Testis (tissue), 3 donors: Measurements from ENCODE around the gene ANKFY1. TPM values are rescaled to one million over a fixed set of nuclear protein-coding genes. Genes with fewer than 3 reads are reported as not detected.
A peak's percentile ranks its signal among the peaks of the same experiment; 100 is the strongest.

ENCODE experiments used
- DNase-seq: peaks from one replicate; pipeline ENCODE4 v3.0.0-alpha.2; 2019
- H3K27ac ChIP-seq, 2 donors: fragments of 200-600 bp; sonication (generic); one replicate each; pipeline ENCODE4 v1.5.1; 2019
- H3K27me3 ChIP-seq: fragments of 200-600 bp; sonication (generic); one replicate; pipeline ENCODE4 v1.5.1; 2019
- H3K36me3 ChIP-seq: fragments of 200-600 bp; sonication (generic); one replicate; pipeline ENCODE4 v1.5.1; 2017; ENCODE audit warnings: low read depth; ENCODE audit errors: missing control alignments
- H3K4me1 ChIP-seq: fragments of 200-600 bp; sonication (generic); one replicate; pipeline ENCODE4 v1.5.1; 2019
- H3K4me3 ChIP-seq, 2 donors: fragments of 200-600 bp; sonication (generic); one replicate each; pipeline ENCODE4 v1.5.1; 2017 to 2019
- H3K9me3 ChIP-seq: fragments of 200-600 bp; sonication (generic); one replicate; pipeline ENCODE4 v1.5.1; 2017
- CTCF ChIP-seq, 3 experiments: fragments of 450-650 bp in 2 of 3; fragments of 200-600 bp in 1 of 3; sonication (generic) in 1 of 3; IDR thresholded peaks; one replicate each; pipeline ENCODE4 v1.5.1; 2016 to 2019; ENCODE audit warnings: antibody characterized with exemption in 3 of 3, mild to moderate bottlenecking in 2 of 3, moderate library complexity in 1 of 3
- POLR2A ChIP-seq: fragments of 450-650 bp; IDR thresholded peaks from one replicate; pipeline ENCODE4 v1.6.1; 2017; ENCODE audit warnings: antibody characterized with exemption, mild to moderate bottlenecking, moderate library complexity
- whole genome bisulfite sequencing, 2 donors: methylation state at CpG; one replicate each; pipeline ENCODE4 v1.1.5; 2018; 5-methylcytosine and 5-hydroxymethylcytosine counted together
- intact Hi-C: fragments of 100-400 bp; cut with DNase I; formaldehyde crosslinking; loops from one replicate; pipeline ENCODE4 v1.15.1; 2023; ENCODE audit warnings: low total_unique reads
- polyA plus RNA-seq: library from polyadenylated mRNA; stranded (reverse); fragments of 350-450 nt; fragmentation: Illumina TruSeq; extraction: RNeasy Lipid Tissue Mini Kit (QIAGEN cat#74804); gene quantifications from one replicate; pipeline ENCODE4 v1.2.3, GENCODE V29; 2014; ENCODE audit warnings: low read depth, low replicate concordance; ENCODE audit not compliant: insufficient read depth
- total RNA-seq, 2 donors: library from RNA; depleted of rRNA; stranded (reverse); fragments of >200 nt; gene quantifications; one replicate each; pipeline ENCODE4 v1.2.3, GENCODE V29; 2016

The ANKFY1 gene
- total and polyA plus RNA-seq, 3 donors from 2014 or later = 20.3 to 40.9 (median 34.6) TPM

DNA sequence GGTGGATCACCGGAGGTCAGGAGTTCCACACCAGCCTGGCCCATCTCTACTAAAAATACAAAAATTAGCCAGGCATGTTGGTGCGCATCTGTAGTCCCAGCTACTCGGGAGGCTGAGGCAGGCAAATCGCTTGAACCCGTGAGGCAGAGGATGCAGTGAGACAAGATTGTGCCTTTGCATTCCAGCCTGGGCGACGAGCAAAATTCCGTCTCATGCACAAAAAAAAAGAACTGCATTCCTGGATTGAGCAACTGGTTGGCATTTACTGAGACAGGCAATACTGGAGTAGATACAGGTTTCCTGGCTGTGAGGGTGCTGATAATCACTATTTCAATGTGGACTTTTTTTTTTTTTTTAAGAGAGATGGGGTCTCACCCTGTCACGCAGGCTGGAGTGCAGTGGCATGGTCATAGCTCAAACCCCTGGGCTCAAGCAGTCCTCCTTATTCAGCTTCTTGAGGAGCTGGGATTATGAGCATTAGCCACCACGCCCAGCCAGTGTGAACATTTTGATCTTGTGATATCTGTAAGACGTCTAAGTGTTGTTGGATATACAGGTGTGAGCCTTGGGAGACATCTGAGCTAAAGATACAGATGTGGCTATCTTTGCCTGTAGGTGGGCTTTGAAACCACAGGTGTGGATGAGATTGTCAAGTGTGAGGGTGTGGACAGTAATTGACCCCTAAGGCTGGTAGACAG is 115.0 kb downstream of the ANKFY1 start:
- no peak overlapping the region for H3K4me3 ChIP-seq
- DNase-seq = no peak
- 84 to 95% methylated on average over 11 of the region's 11 CpGs for WGBS, 2 donors
- no peaks in the 10 kb centered on the region for H3K36me3 ChIP-seq
- no peaks in the 10 kb centered on the region for H3K27me3 ChIP-seq
- no peak overlapping the region for H3K27ac ChIP-seq
- TF ChIP-seq POLR2A (no peak), CTCF (IDR thresholded peaks at IDR 0.05) (no peak)
- H3K4me1 ChIP-seq = peaks cover 4% of the 10 kb centered on the region
- no peaks in the 10 kb centered on the region for H3K9me3 ChIP-seq
- intact Hi-C loops = no loop called here

GRCh38 chr17:4147751-4148310 is 115.9 kb downstream of the ANKFY1 start:
- TF ChIP-seq POLR2A (no peak), CTCF (IDR thresholded peaks at IDR 0.05) (no peak)
- WGBS, 2 donors = 79 to 83% methylated on average over 8 of the region's 8 CpGs
- Histone ChIP-seq H3K27me3 (no peaks in the 10 kb centered on the region), H3K36me3 (no peaks in the 10 kb centered on the region), H3K9me3 (no peaks in the 10 kb centered on the region), H3K27ac (no peak overlapping the region), H3K4me3 (no peak overlapping the region), H3K4me1 (peaks cover 4% of the 10 kb centered on the region)
- intact Hi-C loops = no loop called here
- DNase-seq = no peak

- H3K27ac ChIP-seq = no peak overlapping the region
- H3K4me3 ChIP-seq = no peak overlapping the region
- TF ChIP-seq CTCF (IDR thresholded peaks at IDR 0.05) (no peak), POLR2A (no peak)
- DNase-seq = no peak
- no peaks in the 10 kb centered on the region for H3K27me3 ChIP-seq
- H3K4me1 ChIP-seq = peaks cover 10% of the 10 kb centered on the region
- H3K9me3 ChIP-seq = no peaks in the 10 kb centered on the region
- intact Hi-C loops = no loop called here
- no peaks in the 10 kb centered on the region for H3K36me3 ChIP-seq
- WGBS, 2 donors = 57 to 65% methylated on average over 5 of the region's 5 CpGs
Measured at GRCh38 chr17:4146641-4147040, 117.1 kb downstream of the ANKFY1 start.

DNA sequence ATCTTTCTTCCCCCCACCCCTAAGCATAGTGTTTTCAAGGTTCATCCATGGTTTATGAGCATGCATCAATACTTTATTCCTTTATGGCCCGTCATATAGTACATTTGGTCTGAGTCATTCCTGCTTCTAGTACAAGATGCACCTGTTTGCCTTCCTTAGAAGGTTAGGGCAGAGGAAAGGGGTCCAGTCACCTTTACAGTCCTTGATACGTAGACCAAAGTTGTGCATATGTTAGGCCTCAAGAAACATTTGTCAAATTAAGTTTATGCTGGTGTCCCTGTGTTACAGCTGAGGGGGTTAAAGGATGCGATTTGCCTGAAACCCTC is 119.4 kb downstream of the ANKFY1 start:
- Histone ChIP-seq H3K27ac (peak overlapping the region; percentile 98 to 99), H3K4me1 (peaks cover 25% of the 10 kb centered on the region), H3K36me3 (no peaks in the 10 kb centered on the region), H3K27me3 (no peaks in the 10 kb centered on the region), H3K9me3 (no peaks in the 10 kb centered on the region), H3K4me3 (peak overlapping the region; percentile 96 to 99)
- 38 to 43% methylated on average over 3 of the region's 3 CpGs for WGBS, 2 donors
- no peak for TF ChIP-seq CTCF (IDR thresholded peaks at IDR 0.05)
- TF ChIP-seq POLR2A = no peak
- intact Hi-C loops = no loop called here
- no peak for DNase-seq
